T-helper 2 cell treated with Interferon-gamma antibody and Interleukin-4, amounts not matched to agents 100 ng/mL and 5 ng/mL, for 36 hours (primary cell): Measurements from ENCODE around the gene GLRX3. TPM values are rescaled to one million over a fixed set of nuclear protein-coding genes. Genes with fewer than 3 reads are reported as not detected.

Experiments used
- intact Hi-C: fragments of 100-400 bp; cut with micrococcal nuclease; formaldehyde crosslinking; loops from one replicate; pipeline ENCODE4 v1.15.1; 2023
- total RNA-seq: library from RNA; stranded (reverse); gene quantifications from 2 replicates; pipeline ENCODE4 v1.2.3, GENCODE V29; 2022

The GLRX3 gene
- total RNA-seq, 1 donor from 2014 or later, result 97.7 TPM

DNA sequence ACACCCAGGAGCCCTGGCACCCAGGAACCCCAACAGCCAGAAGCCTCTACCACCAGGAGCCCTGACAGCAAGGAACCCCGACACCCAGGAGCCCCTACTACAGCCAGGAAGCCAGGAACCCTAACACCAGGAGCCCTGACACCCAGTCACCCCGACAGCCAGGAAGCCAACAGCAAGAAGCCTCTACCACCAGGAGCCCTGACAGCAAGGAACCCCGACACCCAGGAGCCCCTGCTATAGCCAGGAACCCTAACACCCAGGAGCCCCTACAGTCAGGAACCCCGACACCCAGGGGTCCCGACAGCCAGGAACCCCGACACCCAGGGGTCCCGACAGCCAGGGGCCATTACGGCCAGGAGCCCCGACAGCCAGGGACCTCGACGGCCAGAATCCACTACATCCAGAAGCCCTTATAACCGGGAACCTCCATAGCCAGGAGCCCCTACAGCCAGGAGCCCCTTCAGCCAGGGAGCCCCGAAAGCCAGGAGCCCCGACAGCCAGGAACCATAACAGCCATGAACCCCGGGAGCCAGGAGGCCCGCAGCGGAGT, 440 bp upstream of the GLRX3 start:
- intact Hi-C loops, result loop anchor here (1.0 to 2.0 kb wide), 4 partner anchors 24 to 1101 kb away; no protein-coding TSS in a partner anchor

DNA sequence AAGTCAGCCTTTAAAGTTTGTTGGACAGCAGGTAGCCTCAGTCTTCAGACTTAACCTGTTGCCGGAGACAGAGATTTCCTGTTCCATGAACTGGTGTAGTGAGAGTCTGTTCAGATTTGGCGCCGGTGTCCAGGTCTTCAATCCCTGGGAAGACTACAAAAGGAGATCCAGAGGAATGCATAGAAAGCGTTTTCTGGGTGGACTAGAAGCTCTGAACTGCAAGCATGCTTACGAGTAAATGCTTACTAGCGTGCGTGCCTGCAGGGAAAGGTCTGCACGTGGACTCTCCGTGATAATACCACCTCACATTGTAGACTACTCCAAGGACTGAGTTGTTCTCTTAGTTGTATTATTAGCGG, 878 bp downstream of the GLRX3 start:
- intact Hi-C loops, result loop anchor here (2.0 kb wide), 3 partner anchors 34 to 1102 kb away; no protein-coding TSS in a partner anchor

DNA sequence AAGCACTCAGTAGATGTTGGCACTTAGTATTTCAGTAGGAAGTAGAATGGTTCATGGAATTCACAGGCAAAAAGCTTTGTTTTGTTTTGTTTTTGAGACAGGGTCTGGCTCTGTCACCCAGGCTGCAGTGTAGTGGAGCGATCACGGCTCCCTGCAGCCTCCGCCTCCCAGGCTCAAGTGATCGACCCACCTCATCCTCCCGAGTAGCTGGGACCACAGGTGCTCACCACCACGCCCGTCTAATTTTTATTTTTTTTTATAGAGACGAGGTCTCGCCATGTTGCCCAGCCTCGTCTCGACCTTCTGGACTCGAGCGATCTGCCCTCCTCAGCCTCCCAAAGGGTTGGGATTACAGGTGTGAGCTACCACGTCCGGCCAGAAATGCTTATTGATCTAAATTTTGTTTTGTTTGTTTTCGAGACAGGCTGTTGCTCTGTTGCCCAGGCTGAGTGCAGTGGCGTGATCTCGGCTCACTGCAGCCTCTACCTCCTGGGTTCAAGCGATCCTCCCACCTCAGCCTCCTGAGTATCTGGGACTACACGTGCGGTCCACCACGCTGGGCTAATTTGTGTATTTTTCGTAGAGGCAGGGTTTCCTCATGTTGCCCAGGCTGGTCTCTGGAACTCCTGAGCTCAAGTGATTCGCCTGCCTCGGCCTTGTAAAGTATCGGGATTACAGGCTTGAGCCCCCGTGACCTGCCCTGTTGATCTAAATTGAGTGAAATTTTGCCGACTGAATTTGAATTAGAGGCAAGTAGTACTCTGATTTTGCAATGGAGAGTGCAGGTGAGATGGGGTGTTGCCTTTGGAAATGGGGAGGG, 1.7 kb downstream of the GLRX3 start:
- intact Hi-C loops, result loop anchor here (2.0 kb wide), 3 partner anchors 33 to 1103 kb away; no protein-coding TSS in a partner anchor

DNA sequence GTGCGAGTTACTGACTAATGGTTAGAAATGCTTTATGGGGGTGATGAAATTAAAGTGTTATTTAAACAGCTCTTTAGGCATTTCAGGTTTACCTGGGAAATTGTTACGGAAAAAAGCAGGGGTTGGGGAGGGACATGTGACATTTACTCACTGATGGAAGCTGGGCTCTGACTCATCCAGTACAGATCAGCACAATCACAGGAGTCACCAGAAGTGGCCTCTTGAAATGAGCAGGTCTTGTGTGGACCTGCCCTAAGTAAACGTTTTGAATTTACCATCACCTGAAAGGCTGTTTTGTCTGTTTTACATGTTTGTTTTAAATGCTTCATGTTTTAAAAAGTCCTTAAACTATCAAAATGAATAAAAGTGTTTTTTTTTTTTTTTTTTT, 2.3 kb downstream of the GLRX3 start:
- intact Hi-C loops, result no loop called here

DNA sequence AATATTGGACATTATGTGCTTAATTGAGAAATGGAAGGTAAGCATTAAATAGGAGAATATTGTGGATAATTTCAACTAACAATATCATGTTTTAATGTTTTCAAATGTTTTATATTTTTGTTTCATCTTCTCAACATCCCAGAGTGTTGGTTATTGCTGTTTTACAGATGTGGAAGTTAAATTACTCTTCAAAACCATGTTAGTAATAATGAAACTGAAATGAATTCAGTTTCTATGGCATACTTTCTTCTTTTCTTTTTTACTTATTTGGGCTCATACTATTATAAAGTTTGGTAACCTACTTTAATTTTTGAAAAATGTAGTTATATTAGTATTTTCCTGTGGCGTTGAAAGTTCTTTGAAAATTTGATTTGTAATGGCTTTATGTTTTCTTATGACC, 4.2 kb downstream of the GLRX3 start:
- intact Hi-C loops, result loop anchor here (1.0 kb wide), 1 partner anchor 31 kb away; no protein-coding TSS in a partner anchor

DNA sequence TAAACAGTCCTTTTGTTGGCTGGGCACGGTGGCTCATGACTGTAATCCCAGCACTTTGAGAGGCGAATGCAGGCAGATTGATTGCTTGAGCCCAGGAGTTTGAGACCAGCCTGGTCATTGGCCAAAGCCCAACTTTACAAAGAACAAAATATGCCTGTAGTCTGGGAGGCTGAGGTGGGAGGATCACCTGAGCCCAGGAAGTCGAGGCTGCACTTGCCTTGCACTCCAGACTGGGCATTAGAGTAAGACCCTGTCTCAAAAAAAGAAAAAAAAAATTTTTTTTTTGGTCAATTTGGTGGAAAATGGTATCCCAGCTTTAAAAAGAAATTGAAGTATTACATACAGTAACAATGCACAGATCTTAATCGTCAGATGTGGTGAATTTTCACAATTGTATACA, 4.8 kb downstream of the GLRX3 start:
- intact Hi-C loops, result no loop called here

DNA sequence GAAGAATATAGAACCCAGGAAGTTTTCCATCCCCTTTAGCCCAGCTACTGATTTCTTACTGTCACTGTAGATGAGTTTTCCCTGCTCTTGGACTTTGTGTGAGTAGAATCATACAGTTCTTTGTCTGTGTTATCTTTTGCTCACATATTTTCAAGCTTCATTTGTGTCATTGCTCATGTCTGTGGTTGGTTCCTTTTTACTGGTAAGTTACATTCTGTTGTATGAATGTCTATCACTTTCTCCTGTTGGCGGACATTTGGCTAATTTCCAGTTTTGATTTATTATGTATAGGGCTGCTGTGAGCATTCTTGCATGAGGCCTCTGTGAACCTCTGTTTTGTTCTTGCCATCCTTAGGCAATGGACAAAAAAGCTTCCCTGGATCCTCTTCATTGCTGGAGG, 5.3 kb downstream of the GLRX3 start:
- intact Hi-C loops, result no loop called here

DNA sequence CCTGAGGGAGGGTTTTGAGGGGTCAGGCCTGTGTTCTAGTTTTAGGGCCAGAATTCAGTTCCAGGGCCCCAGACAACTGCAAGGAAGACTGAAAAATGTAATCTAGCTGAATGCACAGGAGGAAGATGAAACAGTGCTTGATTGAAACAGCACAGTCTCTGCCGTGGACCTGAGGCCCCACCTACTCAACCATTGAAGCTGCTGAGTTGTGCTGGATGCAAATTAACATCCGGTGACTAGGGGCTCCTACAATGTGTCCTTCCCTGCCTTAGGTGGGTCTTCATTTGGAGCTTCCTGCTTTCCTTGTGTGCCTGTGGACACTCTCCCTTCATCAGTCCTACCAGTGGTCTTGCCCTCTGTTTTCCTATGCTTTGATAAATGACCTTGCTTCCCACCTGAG, 5.7 kb downstream of the GLRX3 start:
- intact Hi-C loops, result no loop called here

DNA sequence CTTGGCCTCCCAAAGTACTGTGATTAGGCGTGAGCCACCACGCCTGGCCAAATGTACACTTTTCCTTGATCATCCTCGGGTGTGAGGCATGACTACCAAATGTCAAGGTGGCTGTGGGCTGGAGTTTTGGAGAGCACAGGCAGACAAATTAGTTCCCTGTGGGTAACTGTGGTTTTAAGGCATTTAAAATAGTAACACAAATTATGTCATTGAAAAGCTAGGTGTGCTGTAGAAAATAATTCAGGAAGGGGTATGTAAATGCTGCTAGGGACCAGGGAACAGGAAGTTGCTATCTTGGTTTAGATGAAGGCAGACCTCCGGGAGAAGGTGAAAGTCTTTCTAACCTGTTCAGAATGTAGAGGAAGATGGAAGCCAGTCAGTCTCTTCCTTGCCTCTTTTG, 9.9 kb downstream of the GLRX3 start:
- intact Hi-C loops, result no loop called here

DNA sequence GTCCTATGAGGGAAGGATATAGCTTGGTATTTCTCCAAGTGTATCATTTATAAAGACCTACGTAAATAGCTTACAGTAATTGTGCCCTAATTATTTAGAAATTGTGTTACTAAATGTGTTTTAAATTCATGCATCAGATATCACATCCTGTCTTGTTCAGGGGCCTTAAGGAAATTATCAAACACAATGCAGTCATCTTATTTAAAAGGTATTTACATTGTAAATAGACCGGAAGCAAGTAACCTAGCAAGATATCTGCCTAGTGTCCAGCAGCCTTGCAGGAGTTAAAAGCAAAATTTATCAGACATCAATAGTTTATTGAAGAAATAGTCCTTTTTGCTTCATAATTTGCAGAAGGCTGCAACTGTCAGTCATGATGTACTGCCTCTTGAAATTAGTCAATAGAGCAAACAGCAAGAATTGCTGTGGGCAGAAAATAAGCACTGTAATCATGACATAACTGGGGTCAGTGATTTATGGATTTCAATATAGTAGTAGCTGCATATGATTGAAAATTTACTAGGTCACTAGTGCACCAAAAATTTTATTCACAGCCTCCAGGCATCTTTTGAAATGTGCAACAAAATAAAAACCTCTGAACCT, 23.1 kb downstream of the GLRX3 start:
- intact Hi-C loops, result no loop called here

DNA sequence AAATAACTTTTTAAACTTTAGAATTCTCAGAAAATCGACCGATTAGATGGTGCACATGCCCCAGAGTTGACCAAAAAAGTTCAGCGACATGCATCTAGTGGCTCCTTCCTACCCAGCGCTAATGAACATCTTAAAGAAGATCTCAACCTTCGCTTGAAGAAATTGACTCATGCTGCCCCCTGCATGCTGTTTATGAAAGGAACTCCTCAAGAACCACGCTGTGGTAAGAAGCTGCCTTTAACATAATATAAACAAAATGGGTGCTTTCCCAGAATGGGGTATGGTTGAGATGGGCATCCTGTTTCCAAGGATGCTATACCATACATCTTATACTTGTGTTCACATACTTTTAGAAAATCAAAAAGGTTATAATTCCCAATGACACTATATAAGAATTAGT, 24.6 kb downstream of the GLRX3 start:
- intact Hi-C loops, result no loop called here

DNA sequence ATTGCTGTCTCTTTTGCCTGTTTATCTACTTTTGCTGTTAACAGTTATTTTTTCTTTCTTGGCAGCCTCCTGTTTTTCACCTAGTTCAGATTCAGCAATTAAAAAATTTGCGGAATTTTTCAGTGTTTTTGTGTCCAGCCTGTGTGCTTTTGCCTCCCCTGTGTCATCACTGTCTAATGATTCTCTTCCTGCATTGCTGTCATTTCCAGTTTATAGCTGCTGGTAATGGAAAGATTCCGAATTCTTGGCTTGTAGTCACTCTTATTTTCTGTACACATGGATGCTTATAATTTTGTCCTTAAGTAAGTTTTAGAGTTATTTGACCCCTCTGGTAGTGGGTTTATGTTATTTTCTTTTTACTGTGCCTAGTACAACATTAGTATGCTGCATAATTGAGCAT, 25.1 kb downstream of the GLRX3 start:
- intact Hi-C loops, result no loop called here

DNA sequence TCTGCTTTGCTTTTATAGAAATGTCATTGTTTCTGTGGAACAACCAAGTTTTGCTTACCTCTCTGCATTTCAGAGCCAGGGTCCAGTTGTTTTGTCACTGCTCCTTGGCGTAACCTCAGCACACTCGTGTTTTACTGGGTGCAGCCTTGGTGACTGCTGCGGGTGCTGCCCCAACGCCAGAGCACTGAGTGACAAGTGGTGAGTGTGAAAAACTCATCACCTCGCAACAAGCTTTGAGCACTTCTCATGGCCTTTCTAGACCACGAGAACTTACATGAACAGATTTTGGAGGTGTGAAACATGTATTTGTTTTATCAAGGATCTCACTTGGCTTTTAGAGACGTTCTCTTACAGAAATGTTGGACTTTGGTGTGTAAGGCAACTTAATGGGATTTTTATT, 31.0 kb downstream of the GLRX3 start:
- intact Hi-C loops, result no loop called here

DNA sequence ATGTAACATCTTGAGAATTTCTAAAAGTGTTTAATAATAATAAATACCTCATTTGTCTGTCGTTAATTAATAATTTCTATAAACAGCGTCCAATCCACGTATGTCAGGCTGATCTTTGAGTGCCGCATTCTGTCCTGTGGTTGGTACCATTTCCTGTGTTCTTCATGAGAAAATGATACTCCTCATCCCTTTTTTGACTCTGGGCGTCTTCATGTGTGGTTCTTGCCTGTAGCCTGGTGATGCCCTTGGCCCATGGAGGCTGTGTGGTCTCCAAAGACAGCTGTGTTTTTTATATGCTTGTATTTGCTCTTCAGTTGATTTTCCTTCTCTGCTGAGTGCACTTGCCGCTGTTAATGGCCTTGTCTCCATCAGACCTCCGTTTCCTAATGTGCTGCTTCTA, 31.5 kb downstream of the GLRX3 start:
- intact Hi-C loops, result no loop called here

DNA sequence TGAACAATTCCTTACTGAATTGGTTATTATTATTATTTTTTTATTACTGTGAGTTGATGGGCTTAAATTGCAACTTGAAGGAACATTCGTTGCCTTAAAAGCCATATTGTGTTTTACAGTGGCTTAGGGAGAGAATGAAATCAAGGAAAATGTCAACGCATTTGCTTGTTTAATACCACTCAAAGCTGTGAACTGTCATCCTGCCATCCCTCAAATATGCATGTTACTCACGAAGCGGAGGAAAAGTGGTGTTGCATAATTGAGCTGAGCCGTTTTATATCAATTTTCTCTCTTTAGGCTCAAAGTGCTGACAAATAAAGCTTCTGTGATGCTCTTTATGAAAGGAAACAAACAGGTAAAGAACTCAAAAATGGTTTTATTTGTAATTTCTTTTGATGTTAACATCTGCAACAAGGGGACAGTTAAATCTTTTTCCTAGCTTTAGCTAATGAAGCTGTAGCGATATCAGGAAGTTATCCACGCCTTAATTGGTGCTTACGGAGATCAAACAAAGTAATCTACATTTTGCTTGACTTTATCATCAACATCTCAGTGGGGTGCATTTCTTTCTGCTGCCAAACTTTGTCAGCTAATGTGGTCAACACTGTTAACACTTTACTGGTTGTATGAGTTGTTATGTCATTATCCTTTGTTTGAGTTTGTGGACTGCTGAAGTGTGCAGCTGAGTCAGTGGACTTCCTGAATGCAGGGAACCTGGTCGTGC, 33.1 kb downstream of the GLRX3 start:
- intact Hi-C loops, result no loop called here

DNA sequence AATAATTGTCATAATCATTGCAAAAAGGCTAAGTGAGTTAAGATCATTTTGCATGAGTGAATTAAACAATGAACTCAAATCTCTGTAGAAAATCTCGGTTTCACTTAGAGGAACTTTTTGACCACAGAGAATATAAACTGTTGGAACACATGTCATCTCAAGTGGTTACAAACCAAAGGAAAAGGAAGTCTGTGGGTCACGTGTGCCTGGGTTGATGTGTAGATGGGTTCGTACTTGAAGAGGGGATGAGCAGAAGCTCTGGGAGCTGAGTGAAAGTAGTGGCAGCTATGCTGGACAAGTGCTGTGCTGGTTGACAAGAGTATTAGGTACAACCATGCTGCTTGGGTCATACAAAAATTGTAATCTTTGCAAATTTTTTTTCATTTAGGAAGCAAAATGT, 35.0 kb downstream of the GLRX3 start:
- intact Hi-C loops, result loop anchor here (1.0 to 10.0 kb wide), 4 partner anchors 31 to 1136 kb away; partner anchors contain the start of genes C10orf143 and GLRX3

DNA sequence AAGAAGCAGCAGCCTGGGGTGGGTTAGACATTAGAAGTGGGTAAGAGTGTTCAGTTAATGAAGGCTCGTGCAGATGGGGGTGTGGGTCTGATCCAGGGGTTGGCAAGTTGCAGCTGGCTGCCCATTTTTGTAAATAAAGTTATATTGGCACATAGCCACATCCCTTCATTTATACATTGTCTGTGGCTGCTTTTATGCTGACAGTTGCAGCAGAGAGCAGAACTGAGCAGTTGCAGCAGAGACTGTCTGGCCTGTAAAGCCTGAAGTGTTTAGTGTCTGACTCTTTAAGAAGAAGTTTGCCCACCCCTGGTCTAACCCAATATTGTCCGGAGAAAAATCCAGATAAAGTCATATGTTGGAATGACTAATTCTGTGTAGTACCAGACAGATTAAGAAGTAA, 38.1 kb downstream of the GLRX3 start:
- intact Hi-C loops, result loop anchor here (10.0 kb wide), 1 partner anchor 1140 kb away; no protein-coding TSS in a partner anchor

DNA sequence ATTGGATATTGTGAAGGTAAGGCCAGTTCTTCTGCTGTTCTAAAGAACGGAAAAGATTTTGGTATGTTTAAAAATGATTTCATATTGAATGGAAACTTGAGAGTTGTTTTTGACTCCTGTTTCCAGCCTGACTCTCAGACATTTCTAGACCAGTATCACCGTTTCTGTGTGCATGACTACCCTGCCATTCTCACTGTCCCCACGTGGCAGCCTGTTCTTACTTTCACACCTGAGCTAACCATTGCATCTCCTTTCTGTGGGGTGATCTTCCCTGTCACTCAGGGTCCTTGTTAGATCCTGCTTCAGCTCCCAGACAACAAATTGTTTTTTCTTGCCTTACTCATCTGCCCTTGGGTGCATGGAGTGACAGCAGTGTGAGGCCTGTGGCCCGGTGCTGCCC, 38.9 kb downstream of the GLRX3 start:
- intact Hi-C loops, result loop anchor here (5.0 to 10.0 kb wide), 3 partner anchors 203 to 1140 kb away; no protein-coding TSS in a partner anchor

DNA sequence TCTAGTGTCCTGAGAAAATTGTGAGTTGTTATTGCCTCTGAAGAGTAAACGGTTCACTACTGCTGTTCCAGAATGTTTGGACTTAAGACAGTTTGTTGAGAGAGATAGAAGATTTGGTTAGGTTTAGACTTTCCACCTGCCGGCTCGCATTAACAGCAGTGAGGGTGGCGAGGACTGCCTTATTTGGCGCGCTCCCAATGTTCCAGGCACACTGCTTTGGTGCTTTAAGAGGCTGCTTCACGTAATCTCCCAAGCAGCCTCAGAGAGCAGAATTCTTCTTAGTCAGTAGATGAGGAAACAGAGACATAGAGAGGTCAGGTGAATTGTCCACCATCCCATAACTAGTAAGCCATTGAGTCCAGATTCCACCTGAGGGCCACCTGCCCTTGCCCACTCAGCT, 41.1 kb downstream of the GLRX3 start:
- intact Hi-C loops, result loop anchor here (5.0 to 10.0 kb wide), 3 partner anchors 205 to 1142 kb away; no protein-coding TSS in a partner anchor

DNA sequence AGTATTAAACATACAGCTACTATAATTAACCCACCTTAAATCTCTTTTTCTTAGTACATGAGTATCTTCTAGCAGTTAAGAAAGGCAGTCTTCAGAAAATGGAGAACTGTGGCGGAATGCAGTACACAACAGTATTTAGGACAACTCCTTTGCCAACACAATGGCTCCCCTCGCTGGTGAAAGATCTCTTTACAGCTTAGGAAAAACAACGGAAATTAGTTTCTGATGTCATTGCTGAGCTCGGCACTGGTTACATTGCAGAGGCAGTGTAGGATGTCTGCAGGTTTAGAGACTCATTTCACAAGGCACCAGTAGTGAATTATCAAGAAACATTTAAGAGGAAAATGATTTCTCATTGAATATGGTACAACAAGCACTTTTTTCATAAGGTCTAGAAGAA, 43.4 kb downstream of the GLRX3 start:
- intact Hi-C loops, result loop anchor here (2.0 to 10.0 kb wide), 5 partner anchors 43 to 1145 kb away; partner anchors contain the start of genes C10orf143 and GLRX3

DNA sequence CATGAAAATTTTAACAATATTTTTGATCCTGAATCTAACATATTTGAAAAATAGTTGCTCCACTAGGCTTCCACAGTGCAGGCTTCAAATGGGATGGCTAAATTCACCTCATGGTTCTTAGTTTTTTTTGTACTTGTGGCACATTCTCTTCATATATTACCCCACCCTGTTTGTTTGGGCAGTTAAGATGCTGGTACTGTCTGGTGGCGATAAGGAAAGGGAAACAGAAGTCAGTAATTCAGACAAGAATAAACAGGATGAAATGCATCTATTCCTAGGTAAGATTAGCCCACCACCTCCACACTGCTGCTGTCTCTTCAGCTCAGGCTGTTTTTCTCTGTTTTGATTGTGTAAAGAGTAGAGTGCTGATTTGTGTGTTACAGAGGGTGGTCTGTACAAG, 44.2 kb downstream of the GLRX3 start:
- intact Hi-C loops, result no loop called here

DNA sequence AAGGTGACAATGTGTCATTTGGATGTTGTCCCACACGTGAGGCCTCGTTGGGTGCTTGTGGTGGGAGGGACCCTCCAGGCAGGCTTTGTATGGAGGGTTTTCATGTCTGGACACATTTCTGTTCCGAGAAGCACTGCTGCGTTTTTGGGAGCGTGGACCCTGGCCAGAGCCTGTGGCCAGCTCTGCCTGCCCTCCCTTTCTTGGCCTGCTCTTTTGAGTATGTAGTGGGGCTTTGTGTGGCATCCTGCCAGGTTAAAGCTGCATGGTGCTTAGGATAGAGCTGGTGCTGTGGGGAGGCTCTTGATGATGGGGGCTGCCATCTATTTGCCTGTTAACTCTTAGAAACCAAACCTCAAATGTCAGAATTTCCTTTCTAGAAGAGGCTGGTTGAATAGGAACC, 45.7 kb downstream of the GLRX3 start:
- intact Hi-C loops, result no loop called here
